IPS-11a (cell line): ENCODE results near the gene RALGAPA1.
"Not testable (repeated sequence)": the region's sequence is repeated elsewhere in the genome, so short reads cannot be mapped to it uniquely, and the experiment has no call there.

ENCODE experiments used
- H3K4me3 ChIP-seq: one replicate; pipeline ENCODE4 v1.5.1; 2013; ENCODE audit warnings: low read depth, low read length, control low read depth

Gene RALGAPA1

DNA sequence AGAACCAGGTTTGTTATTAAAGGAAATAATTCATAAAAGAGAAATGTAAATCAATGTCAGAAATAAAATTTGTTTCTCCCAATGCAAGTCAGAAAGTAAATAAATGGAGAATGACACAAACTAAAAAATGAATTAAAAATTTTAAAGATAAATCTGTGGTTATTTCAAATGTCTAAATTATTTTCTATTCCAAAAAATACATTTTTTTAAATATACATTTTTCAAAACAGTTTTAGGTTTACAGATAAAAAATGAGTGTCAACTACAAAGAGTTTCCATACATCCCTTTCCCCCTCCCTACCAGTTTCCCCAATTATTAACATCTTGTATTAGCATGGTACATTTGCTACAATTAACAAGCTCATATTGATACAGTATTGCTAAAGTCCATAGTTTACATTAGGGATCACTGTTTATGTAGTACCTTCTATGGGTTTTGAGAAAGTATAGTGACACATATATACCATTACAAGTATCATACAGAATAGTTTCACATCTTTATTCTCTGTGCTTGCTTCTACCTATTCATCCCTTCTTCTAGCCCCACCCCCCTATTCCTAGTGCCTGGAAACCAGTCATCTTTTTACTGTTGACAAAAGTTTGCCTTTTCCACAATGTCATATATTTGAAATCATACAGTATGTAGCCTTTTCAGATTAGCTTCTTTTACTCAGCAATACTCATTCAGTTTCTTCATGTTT lies 104.2 kb downstream of the RALGAPA1 start:
- H3K4me3 ChIP-seq = no peak overlapping the region

- no peak overlapping the region for H3K4me3 ChIP-seq
These were observed 107.6 kb downstream of the RALGAPA1 start for GRCh38 chr14:35701531-35701930.

DNA sequence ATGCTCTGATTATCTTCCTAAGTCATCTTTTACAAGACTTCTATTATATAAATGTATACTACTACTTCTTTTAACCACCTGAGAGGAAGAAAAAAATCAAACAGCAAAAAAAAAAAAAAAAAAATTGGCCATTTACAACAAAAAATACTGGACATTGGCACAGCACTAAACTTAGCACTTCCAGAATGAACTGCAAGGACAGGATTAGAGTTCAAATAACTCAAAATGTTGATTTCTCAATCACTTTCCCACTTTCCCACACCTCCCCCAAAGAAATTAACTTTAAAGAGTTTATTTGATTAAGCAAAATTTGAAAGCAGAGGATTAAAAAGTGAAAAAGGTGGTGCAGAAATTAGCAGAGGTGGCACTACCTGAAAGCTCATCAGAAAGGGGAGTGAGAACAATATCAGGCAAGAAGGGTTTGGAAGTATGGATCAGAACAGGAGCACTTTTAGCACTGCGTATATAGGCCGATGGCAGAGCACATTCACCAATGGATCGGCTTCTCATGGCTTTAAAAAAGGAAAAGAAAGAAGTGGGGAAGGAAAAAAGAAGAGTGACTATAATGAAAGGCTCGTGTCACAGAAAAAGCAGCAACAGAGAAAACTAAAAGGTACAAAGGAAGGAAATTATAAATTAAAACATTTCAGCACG lies 109.2 kb downstream of the RALGAPA1 start:
- H3K4me3 ChIP-seq = no peak overlapping the region

DNA sequence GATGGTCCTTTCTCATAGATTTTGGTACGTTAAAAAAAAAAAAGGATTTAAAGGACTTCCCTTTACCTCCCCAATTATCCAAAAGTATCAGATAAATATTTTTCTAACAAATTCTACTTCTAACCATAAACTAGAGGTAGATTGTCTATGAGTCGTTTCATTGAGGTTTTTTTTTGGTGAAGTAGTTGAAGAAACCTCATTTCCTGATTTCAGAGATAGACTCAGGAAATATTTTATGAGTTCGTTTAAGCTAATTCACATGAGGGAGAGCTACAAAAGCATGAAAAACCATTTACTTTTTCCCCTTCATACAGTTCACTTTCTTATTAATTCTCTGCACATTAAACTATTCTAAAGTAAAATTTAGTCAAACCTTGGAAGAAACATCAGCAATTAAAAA lies 112.5 kb downstream of the RALGAPA1 start:
- no peak overlapping the region for H3K4me3 ChIP-seq

DNA sequence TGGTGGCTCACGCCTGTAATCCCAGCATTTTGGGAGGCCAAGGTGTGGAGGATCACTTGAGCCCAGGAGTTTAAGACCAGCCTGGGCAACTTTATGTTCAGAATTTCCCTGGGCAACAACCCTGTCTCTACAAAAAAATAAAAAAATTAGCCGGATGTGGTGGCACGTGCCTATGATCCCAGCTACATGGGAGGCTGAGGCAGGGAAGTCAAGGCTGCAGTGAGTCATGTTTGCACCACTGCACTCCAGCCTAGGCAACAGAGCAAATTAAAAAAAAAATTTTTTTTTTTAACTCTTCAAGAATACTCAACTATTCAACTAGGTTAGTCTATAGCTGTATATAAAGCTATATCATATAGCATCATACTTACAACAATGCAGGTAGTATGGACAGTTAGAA lies 113.0 kb downstream of the RALGAPA1 start:
- no peak overlapping the region for H3K4me3 ChIP-seq

- H3K4me3 ChIP-seq = no peak overlapping the region
These were observed 113.4 kb downstream of the RALGAPA1 start for GRCh38 chr14:35695647-35696046.

GRCh38 chr14:35695072-35695471 lies 114.0 kb downstream of the RALGAPA1 start:
- no peak overlapping the region for H3K4me3 ChIP-seq

DNA sequence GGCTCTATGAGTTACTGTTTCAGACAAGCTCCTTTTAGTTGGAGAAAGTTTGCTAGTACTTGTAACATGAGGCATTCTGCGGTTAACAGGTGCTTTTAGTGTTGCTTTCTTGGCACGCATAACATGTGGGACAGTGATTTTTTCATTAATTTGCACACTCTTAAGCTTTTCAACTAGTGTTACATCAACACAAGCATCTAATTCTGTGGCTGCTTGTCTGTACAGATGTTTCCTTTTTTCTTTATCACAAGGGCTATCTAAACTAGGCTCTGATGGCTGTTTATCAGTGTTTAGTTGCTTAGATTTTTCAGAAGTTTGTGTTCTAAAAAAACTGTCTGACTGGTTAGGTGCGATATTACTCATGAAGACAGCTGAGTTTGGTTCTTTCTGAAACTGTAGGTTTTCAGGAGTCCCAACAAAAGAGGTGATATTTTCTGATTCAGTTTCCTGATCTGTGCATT lies 120.1 kb downstream of the RALGAPA1 start:
- H3K4me3 ChIP-seq = no peak overlapping the region

- H3K4me3 ChIP-seq = no peak overlapping the region
These were observed 120.8 kb downstream of the RALGAPA1 start for GRCh38 chr14:35688126-35688826.

- no peak overlapping the region for H3K4me3 ChIP-seq
These were observed 121.7 kb downstream of the RALGAPA1 start for GRCh38 chr14:35687335-35687939.

GRCh38 chr14:35683688-35684087 lies 125.4 kb downstream of the RALGAPA1 start:
- H3K4me3 ChIP-seq = not testable (repeated sequence)

DNA sequence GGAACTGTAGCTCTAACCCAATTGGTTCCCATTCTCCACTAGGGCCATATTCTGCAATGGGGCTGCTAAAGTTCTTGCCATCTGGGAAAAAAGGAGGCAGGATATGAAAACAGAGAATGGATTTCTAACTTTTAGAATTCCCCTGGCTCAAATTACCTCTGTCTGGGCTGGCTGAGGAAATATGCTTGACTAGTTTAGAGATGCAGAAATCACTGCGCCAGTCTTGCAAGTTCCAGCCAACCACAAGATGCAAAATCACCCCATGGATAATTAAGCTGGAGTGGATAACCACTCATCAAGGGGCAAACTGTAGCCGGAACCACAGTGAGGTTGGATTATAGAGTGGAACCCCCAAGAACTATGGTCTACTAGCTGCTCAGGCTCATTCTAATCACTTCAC lies 126.3 kb downstream of the RALGAPA1 start:
- H3K4me3 ChIP-seq = no peak overlapping the region

GRCh38 chr14:35678403-35679028 lies 130.6 kb downstream of the RALGAPA1 start:
- H3K4me3 ChIP-seq = no peak overlapping the region

DNA sequence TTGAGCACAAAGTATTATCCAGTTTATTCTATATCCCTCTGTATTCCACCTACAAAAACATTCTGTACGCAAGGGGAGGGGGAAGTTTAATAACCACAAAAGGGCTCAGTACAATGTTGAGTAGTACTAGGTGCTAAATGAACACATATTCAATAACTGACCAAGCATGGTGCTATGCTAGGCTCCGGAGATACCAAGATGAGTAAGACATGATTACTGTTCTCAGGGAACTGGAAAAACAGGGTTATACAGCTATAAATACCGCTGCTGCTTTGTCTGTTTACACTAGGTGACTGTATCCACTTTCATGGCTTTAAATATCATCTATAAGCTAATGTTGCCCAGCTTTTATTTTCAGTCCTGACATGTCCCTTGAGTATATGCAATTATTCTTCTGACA lies 139.3 kb downstream of the RALGAPA1 start:
- H3K4me3 ChIP-seq = no peak overlapping the region

DNA sequence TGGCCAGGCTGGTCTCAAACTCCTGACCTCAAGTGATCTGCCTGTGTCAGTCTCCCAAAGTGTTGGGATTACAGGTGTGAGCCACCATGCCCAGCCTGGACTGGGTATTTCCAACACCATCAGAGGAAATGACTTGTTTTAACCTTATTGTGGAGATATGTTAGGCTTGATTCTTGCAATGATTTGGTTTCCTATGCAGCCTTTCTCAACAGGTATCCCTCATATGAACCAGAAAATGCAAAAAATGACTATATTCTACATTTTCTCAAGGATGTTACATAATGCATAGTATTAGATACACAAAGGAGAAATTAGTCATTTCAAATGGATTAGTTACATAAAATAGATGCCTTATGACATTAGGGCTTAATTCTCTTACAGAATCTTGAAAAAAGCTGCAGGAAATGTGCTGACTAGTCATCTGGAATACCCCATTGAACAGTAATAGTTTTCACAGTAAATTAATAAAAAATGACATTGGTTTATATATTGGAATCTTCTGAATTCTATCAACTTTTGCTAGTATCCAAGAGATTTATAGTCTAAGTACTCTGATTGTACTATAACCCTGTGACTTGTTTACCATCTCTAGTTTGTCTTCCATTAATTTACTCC lies 142.6 kb downstream of the RALGAPA1 start:
- no peak overlapping the region for H3K4me3 ChIP-seq

DNA sequence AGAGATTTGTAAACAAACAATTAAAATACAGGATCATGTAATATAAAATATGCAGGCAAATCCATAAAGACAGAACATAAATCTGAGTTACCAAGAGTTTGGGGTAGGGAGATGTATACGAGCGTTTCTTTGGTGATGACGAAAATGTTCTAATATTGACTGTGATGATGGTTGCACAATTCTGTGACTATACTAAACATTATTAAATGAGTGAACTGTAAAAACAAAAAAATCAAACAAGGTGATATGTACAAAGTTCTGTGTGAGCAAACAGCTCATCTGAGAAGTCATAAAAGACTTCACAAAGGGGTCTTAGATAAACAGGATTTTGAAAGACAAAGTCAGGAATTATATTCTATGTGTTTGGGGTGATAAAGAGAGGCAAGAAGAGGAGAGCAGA lies 147.2 kb downstream of the RALGAPA1 start:
- H3K4me3 ChIP-seq = no peak overlapping the region

DNA sequence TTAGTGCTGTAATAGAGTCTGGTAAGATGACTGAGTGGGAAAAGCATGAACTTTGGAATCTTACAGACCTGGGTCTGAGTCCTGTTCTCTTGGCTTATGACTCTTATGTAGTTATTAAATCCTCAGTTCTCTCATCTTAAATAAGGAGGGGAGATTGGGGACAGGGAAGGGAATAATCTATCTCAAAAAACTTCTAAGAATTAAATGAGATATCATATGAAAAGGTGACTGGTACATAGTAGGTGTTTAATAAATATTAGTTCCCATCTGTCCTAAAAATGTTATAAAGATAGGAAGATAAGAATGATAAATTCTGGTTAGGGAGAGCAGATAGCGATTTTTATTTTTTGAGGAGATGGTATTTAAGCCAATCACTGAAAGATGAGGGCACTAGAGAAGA lies 156.1 kb downstream of the RALGAPA1 start:
- no peak overlapping the region for H3K4me3 ChIP-seq

DNA sequence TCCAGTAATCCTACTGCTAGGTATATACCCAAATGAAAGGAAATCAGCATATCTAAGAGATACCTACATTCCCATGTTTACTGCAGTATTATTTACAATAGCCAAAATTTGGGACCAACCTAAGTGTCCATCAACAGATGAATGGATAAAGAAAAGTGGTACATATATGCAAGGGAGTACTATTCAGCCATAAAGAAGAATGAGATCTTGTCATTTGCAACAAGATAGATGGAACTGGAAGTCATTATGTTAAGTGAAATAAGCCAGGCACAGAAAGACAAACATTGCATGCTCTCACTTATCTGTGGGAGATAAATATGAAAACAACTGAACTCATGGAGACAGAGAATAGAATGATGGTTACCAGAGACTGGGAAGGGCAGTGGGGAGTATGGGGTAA lies 165.6 kb downstream of the RALGAPA1 start:
- no peak overlapping the region for H3K4me3 ChIP-seq

DNA sequence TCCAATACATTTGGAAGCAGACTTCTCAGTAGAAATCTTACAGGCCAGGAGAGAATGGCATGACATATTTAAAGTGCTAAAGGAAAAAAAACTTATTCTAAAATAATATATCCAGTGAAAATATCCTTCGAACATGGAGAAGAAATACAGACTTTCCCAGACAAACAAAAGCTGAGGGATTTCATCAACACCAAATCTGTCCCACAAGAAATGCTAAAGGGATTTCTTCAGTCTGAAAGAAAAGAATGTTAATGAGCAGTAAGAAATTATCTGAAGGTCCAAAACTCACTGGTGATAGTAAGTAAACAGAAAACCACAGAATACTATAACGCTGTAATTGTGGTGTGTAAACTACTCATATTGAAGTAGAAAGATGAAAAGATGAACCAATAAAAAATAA lies 171.2 kb downstream of the RALGAPA1 start:
- no peak overlapping the region for H3K4me3 ChIP-seq

DNA sequence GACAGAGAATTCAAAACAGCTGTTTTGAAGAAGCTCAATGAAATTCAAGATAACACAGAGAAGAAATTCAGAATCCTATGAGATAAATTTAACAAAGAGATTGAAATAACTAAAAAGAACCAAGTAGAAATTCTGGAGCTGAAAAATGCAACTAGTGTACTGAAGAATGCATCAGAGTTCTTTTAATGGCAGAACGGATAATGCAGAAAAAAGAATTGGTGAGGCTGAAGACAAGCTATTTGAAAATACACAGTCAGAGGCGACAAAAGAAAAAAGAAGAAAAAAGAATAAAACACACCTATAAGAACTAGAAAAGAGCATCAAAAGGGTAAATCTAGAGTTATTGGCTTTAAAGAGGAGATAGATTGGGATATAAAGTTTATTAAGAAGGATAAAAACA lies 171.8 kb downstream of the RALGAPA1 start:
- H3K4me3 ChIP-seq = no peak overlapping the region

DNA sequence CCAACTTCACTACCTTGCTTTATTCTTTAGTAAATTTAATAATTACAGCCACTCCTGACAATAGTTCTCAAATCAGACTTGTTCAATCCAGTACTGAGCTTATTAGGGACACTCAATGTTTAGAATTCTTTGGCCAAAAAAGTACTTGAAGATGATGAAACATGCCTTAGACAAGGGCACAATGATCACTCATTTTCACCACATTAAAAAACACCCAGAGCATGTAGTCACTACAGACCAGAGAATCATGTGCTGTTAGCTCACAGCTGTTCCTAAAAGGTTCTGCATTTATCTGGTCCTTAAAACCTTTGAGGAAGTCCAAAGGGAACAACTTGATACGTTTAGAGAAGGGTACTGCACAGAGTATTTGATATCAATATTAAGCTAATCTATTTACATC lies 176.4 kb downstream of the RALGAPA1 start:
- H3K4me3 ChIP-seq = no peak overlapping the region
